ENCODE data around the gene ZNF837. TPM values are rescaled to one million over a fixed set of nuclear protein-coding genes. Genes with fewer than 3 reads are reported as not detected.

ZNF837 gene
- total RNA-seq (1 to 10 TPM; 1.1 to 1.9 (median 1.7) TPM), polyA plus RNA-seq (1 to 10 TPM; 3.1 to 3.8 TPM)

GRCh38 chr19:58380662-58381459, at the start of gene ZNF837:
Gene ZNF837, minus strand, starts transcription at chr19:58381030. Its CDS starts 11,698 bp downstream, at chr19:58369332.
- intact Hi-C loops (cut with DNase I): no loop called here
- no peak for TF ChIP-seq CTCF (IDR thresholded peaks at IDR 0.05)

GRCh38 chr19:58429745-58430144, 48.9 kb upstream of the ZNF837 start:
- no peaks in the 10 kb centered on the region for H3K4me1 ChIP-seq

More at GRCh38 chr19:58380662-58381459, at the start of gene ZNF837:
- ATAC-seq (peak; percentile 91 to 94 (median 92)), FAIRE-seq (peak; percentile 96), DNase-seq (peak; percentile 95 to 100 (median 99))
- Histone ChIP-seq H3K4me1 (peaks cover 0 to 25% (median 9%) of the 10 kb centered on the region in 3 donors), H3K36me3 (no peaks in the 10 kb centered on the region), H3K27ac (peak within 1 kb of the TSS; percentile 74 to 95 (median 88)), H3K27me3 (no peaks in the 10 kb centered on the region), H3K9me3 (no peaks in the 10 kb centered on the region), H3K4me3 (peak within 1 kb of the TSS; percentile 41 to 93 (median 80))
- 0 to 1% methylated on average over 66 to 83 of the region's 83 CpGs for WGBS, 2 donors

GRCh38 chr19:58428617-58429016, 47.8 kb upstream of the ZNF837 start:
- H3K4me3 ChIP-seq: no peak overlapping the region
- H3K4me1 ChIP-seq: no peaks in the 10 kb centered on the region
- WGBS, 2 donors: 58 to 91% methylated on average over 1 of the region's 1 CpG
- DNase-seq (no peak), FAIRE-seq (no peak), ATAC-seq (no peak)
- no peak for TF ChIP-seq CTCF (IDR thresholded peaks at IDR 0.05)
- no peaks in the 10 kb centered on the region for H3K27me3 ChIP-seq
- H3K27ac ChIP-seq: no peak overlapping the region
- intact Hi-C loops (cut with DNase I): no loop called here
- peaks cover 0 to 19% (median 10%) of the 10 kb centered on the region in 4 donors for H3K9me3 ChIP-seq
- H3K36me3 ChIP-seq: peaks cover 0 to 7% (median under 1%) of the 10 kb centered on the region in 3 donors

More at GRCh38 chr19:58429745-58430144, 48.9 kb upstream of the ZNF837 start:
- TF ChIP-seq CTCF (IDR thresholded peaks at IDR 0.05): no peak
- peaks cover 2 to 18% (median 12%) of the 10 kb centered on the region in 3 donors for H3K36me3 ChIP-seq
- H3K9me3 ChIP-seq: peaks cover 0 to 29% (median 15%) of the 10 kb centered on the region in 4 donors
- intact Hi-C loops (cut with DNase I): no loop called here
- no peaks in the 10 kb centered on the region for H3K27me3 ChIP-seq
- FAIRE-seq (no peak), ATAC-seq (no peak), DNase-seq (no peak)
- H3K4me3 ChIP-seq: no peak overlapping the region
- H3K27ac ChIP-seq: no peak overlapping the region

- intact Hi-C loops (cut with DNase I): no loop called here
- Histone ChIP-seq H3K27me3 (no peaks in the 10 kb centered on the region), H3K36me3 (peaks cover 0 to 23% (median 8%) of the 10 kb centered on the region in 3 donors), H3K4me1 (no peaks in the 10 kb centered on the region), H3K9me3 (no peaks in the 10 kb centered on the region), H3K4me3 (no peak overlapping the region), H3K27ac (no peak overlapping the region)
- no peak for FAIRE-seq
- no peak for TF ChIP-seq CTCF (IDR thresholded peaks at IDR 0.05)
- WGBS, 2 donors: 97 to 98% methylated on average over 7 of the region's 7 CpGs
- DNase-seq: no peak
- no peak for ATAC-seq
Measured at GRCh38 chr19:58417071-58417470, 36.2 kb upstream of the ZNF837 start.

- FAIRE-seq (no peak), ATAC-seq (no peak), DNase-seq (no peak)
- H3K27me3 ChIP-seq: no peaks in the 10 kb centered on the region
- no peak overlapping the region for H3K27ac ChIP-seq
- WGBS, 2 donors: 96 to 98% methylated on average over 5 of the region's 5 CpGs
- H3K4me3 ChIP-seq: no peak overlapping the region
- no peaks in the 10 kb centered on the region for H3K9me3 ChIP-seq
- peaks cover 0 to 23% (median 8%) of the 10 kb centered on the region in 3 donors for H3K36me3 ChIP-seq
- no peaks in the 10 kb centered on the region for H3K4me1 ChIP-seq
- intact Hi-C loops (cut with DNase I): no loop called here
- no peak for TF ChIP-seq CTCF (IDR thresholded peaks at IDR 0.05)
Measured at GRCh38 chr19:58416604-58417003, 35.8 kb upstream of the ZNF837 start.

Measured in pancreas (tissue), 10 donors.